PC-9 (cell line): ENCODE measurements around the gene LRRC27.

Experiments
- CTCF ChIP-seq: fragments of 200-600 bp; sonication (generic); conservative IDR thresholded peaks from 2 replicates; pipeline ENCODE4 v1.6.1; 2017; ENCODE audit warnings: mixed run types, antibody characterized with exemption, mild to moderate bottlenecking, moderate library complexity
- EZH2 ChIP-seq: fragments of 200-600 bp; sonication (generic); IDR thresholded peaks from 2 replicates; pipeline ENCODE4 v1.8.0; 2017; ENCODE audit warnings: antibody characterized with exemption, low read depth

GRCh38 chr10:132372516-132373095 is 40.6 kb downstream of the LRRC27 start:
- TF ChIP-seq CTCF (no peak), EZH2 (no peak)
